ENCODE measurements around the gene TPI1. TPM values are rescaled to one million over a fixed set of nuclear protein-coding genes. Genes with fewer than 3 reads are reported as not detected.

TPI1 gene
- total RNA-seq, 1 donor from 2014 or later: 306 TPM

GRCh38 chr12:6840330-6840729 is 27.0 kb upstream of the TPI1 start:
- Mint-ChIP-seq H3K36me3 (ENCODE audit: low read depth) (no peaks in the 10 kb centered on the region), H3K27ac (peak overlapping the region; percentile 41), H3K9me3 (no peaks in the 10 kb centered on the region), H3K4me1 (peaks cover 14% of the 10 kb centered on the region), H3K27me3 (peaks cover 2% of the 10 kb centered on the region), H3K4me3 (no peak overlapping the region)
- TF ChIP-seq CTCF (IDR thresholded peaks at IDR 0.05): no peak
- ATAC-seq (ENCODE audit: low read depth) (no peak), DNase-seq (no peak)
- CTCF ChIA-PET: interaction anchor here (1.6 to 1.7 kb wide), 2 partner anchors 9 to 33 kb away, joined by 5 read pairs; partner anchors contain the start of gene SPSB2
- POLR2A ChIA-PET: interaction anchor here (0.6 to 3.5 kb wide), 4 partner anchors 8 to 839 kb away, joined by 3 to 15 read pairs (median 4); partner anchors contain the start of genes CDCA3 and USP5
- intact Hi-C loops (cut with micrococcal nuclease): no loop called here

GRCh38 chr12:6840761-6841515 is 26.4 kb upstream of the TPI1 start, which contains the start of gene GNB3:
TSS of gene GNB3 (plus strand) at chr12:6840925. CDS start at chr12:6841288, 363 bp downstream.
- H3K27ac Mint-ChIP-seq: peak within 1 kb of the TSS; percentile 41
- intact Hi-C loops (cut with micrococcal nuclease): no loop called here
- H3K4me3 Mint-ChIP-seq: no peak within 1 kb of the TSS
- peaks cover 14% of the 10 kb centered on the region for H3K4me1 Mint-ChIP-seq
- H3K9me3 Mint-ChIP-seq: no peaks in the 10 kb centered on the region
- POLR2A ChIA-PET: interaction anchor here (0.6 to 3.5 kb wide), 3 partner anchors 11 to 838 kb away, joined by 3 to 15 read pairs (median 5); partner anchors contain the start of genes CDCA3 and USP5
- no peak for TF ChIP-seq CTCF (IDR thresholded peaks at IDR 0.05)
- ATAC-seq (ENCODE audit: low read depth): no peak
- CTCF ChIA-PET: interaction anchor here (1.6 to 1.7 kb wide), 2 partner anchors 10 to 32 kb away, joined by 5 read pairs; partner anchors contain the start of gene SPSB2
- peaks cover 2% of the 10 kb centered on the region for H3K27me3 Mint-ChIP-seq
- H3K36me3 Mint-ChIP-seq (ENCODE audit: low read depth): no peaks in the 10 kb centered on the region
- DNase-seq: no peak

- ChIA-PET CTCF (interaction anchor here (0.6 kb wide), 1 partner anchor 19 kb away, joined by 3 read pairs; no protein-coding TSS in a partner anchor), POLR2A (interaction anchor here (0.6 to 1.5 kb wide), 2 partner anchors 9 to 1226 kb away, joined by 5 read pairs; partner anchors contain the start of gene CDCA3)
- intact Hi-C loops (cut with micrococcal nuclease): no loop called here
- Mint-ChIP-seq H3K4me1 (peaks cover 14% of the 10 kb centered on the region), H3K36me3 (ENCODE audit: low read depth) (no peaks in the 10 kb centered on the region), H3K9me3 (no peaks in the 10 kb centered on the region), H3K4me3 (no peak overlapping the region), H3K27me3 (peaks cover 2% of the 10 kb centered on the region), H3K27ac (no peak overlapping the region)
- no peak for TF ChIP-seq CTCF (IDR thresholded peaks at IDR 0.05)
- ATAC-seq (ENCODE audit: low read depth): no peak
- DNase-seq: no peak
Measured at GRCh38 chr12:6842075-6842474, 25.3 kb upstream of the TPI1 start.

- no peak for DNase-seq
- peaks cover 14% of the 10 kb centered on the region for H3K4me1 Mint-ChIP-seq
- H3K9me3 Mint-ChIP-seq: no peaks in the 10 kb centered on the region
- TF ChIP-seq CTCF (IDR thresholded peaks at IDR 0.05): no peak
- ATAC-seq (ENCODE audit: low read depth): no peak
- ChIA-PET CTCF (no interaction called here), POLR2A (interaction anchor here (1.5 kb wide), 1 partner anchor 8 kb away, joined by 5 read pairs; the partner anchor contains the start of gene CDCA3)
- peaks cover under 1% of the 10 kb centered on the region for H3K27me3 Mint-ChIP-seq
- H3K36me3 Mint-ChIP-seq (ENCODE audit: low read depth): no peaks in the 10 kb centered on the region
- H3K4me3 Mint-ChIP-seq: no peak overlapping the region
- intact Hi-C loops (cut with micrococcal nuclease): no loop called here
- H3K27ac Mint-ChIP-seq: peak overlapping the region; percentile 18
Measured at GRCh38 chr12:6843118-6843902, 24.0 kb upstream of the TPI1 start.
